Uterine smooth muscle cell (primary cell): ENCODE results near the gene MYG1. TPM values are rescaled to one million over a fixed set of nuclear protein-coding genes. Genes with fewer than 3 reads are reported as not detected.

ENCODE experiments used
- total RNA-seq: library from RNA; depleted of rRNA; stranded (reverse); fragments of >200 nt; gene quantifications from 2 replicates; pipeline ENCODE4 v1.2.3, GENCODE V29; 2014

MYG1 gene, protein sequence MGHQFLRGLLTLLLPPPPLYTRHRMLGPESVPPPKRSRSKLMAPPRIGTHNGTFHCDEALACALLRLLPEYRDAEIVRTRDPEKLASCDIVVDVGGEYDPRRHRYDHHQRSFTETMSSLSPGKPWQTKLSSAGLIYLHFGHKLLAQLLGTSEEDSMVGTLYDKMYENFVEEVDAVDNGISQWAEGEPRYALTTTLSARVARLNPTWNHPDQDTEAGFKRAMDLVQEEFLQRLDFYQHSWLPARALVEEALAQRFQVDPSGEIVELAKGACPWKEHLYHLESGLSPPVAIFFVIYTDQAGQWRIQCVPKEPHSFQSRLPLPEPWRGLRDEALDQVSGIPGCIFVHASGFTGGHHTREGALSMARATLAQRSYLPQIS
- total RNA-seq = 45.6 and 58.9 TPM in 2 replicates

GRCh38 chr12:53299454-53300180 is at the start of gene MYG1:
MYG1 (plus strand) TSS chr12:53299695; CDS start chr12:53299738, 43 bp downstream.

GRCh38 chr12:53267999-53268629 is 31.4 kb upstream of the MYG1 start, which contains the start of gene ESPL1:
ESPL1 (plus strand) TSS chr12:53268299; CDS start chr12:53268767, 468 bp downstream.

GRCh38 chr12:53295070-53295890 is 4.2 kb upstream of the MYG1 start, which contains the start of gene PFDN5:
PFDN5 (plus strand) TSS chr12:53295542; CDS start chr12:53295568, 26 bp downstream.

DNA sequence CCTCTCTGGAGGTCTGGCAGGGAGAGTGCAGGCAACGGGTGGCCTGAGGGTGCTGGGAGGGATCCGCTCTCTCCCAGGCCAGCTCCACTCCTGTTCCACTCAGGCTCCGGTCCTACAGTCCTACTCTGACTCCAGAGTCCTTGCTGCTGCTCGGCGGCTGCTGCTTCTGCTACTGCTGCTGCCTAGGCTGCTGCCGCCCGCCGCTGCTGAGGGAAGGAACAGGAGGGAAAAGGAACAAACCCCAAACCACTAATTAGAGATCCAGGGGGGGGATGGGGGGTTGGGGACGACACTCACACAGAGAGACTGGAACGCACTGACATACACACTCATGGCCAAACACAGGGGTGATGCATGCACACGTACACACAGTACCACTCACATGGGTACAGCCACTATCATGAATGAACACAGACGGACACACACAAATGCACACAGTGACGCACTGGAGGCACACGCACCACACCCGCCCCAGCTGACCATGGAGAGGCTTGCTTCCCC is 36.7 kb downstream of the MYG1 start, which contains the start of gene SP7:
TSS of gene SP7 (minus strand) at position 174 of the 501 bp plus-strand sequence. CDS start 708 bp downstream, outside the sequence.

Other genes starting within 250 kb of the MYG1 start
- gene TNS2, start 249.6 kb upstream of the MYG1 start, total RNA-seq = 27.6 and 30.5 TPM in 2 replicates
- gene SPRYD3, start 220.3 kb upstream of the MYG1 start, total RNA-seq = 28.1 and 31.3 TPM in 2 replicates
- gene IGFBP6, start 202.0 kb upstream of the MYG1 start, total RNA-seq = 300 and 444 TPM in 2 replicates
- gene SOAT2, start 196.2 kb upstream of the MYG1 start, total RNA-seq = 0.33 TPM in 1 of 2 replicates, not detected in the other
- gene ZNF740, start 119.0 kb upstream of the MYG1 start, total RNA-seq = 15.3 and 16.2 TPM in 2 replicates
- gene CSAD, start 118.8 kb upstream of the MYG1 start, total RNA-seq = 9.0 and 11.0 TPM in 2 replicates
- 0.12 and 0.77 TPM in 2 replicates for gene ITGB7, start 92.4 kb upstream of the MYG1 start, total RNA-seq
- gene RARG, start 67.5 kb upstream of the MYG1 start, total RNA-seq = 20.9 and 27.1 TPM in 2 replicates
- gene ESPL1, start 31.4 kb upstream of the MYG1 start, total RNA-seq = 4.2 and 13.4 TPM in 2 replicates
- gene PFDN5, start 4.2 kb upstream of the MYG1 start, total RNA-seq = 293 and 448 TPM in 2 replicates
- 44.6 and 56.0 TPM in 2 replicates for gene AAAS, start 21.9 kb downstream of the MYG1 start, total RNA-seq
- 0.25 TPM in 1 of 2 replicates, not detected in the other for gene SP7, start 36.7 kb downstream of the MYG1 start, total RNA-seq
- 25.9 and 34.1 TPM in 2 replicates for gene SP1, start 80.5 kb downstream of the MYG1 start, total RNA-seq
- gene AMHR2, start 124.2 kb downstream of the MYG1 start, total RNA-seq = not detected in 2 replicates
- 25.2 and 26.2 TPM in 2 replicates for gene PRR13, start 142.0 kb downstream of the MYG1 start, total RNA-seq
- gene PCBP2, start 152.4 kb downstream of the MYG1 start, total RNA-seq = 229 and 290 TPM in 2 replicates
- 27.3 and 42.9 TPM in 2 replicates for gene MAP3K12, start 199.8 kb downstream of the MYG1 start, total RNA-seq
- gene TARBP2, start 201.6 kb downstream of the MYG1 start, total RNA-seq = 46.6 and 60.2 TPM in 2 replicates
- gene NPFF, start 207.8 kb downstream of the MYG1 start, total RNA-seq = not detected in 2 replicates